DMS53 (cell line): ENCODE results near the gene NEK8.
"Not testable (repeated sequence)": the region's sequence is repeated elsewhere in the genome, so short reads cannot be mapped to it uniquely, and the experiment has no call there.

Experiments used
- DNase-seq: peaks from one replicate; lab custom pipeline; 2025; lab: John Stamatoyannopoulos, UW

The NEK8 gene

GRCh38 chr17:28763804-28764266, 35.2 kb downstream of the NEK8 start:
- peak; percentile 80 for DNase-seq

- no peak for DNase-seq
Observed at GRCh38 chr17:28765038-28765437, 36.5 kb downstream of the NEK8 start.

GRCh38 chr17:28773736-28774135, 45.1 kb downstream of the NEK8 start:
- DNase-seq, result no peak

- no peak for DNase-seq
Observed at GRCh38 chr17:28774206-28774605, 45.6 kb downstream of the NEK8 start.

GRCh38 chr17:28777178-28777577, 48.6 kb downstream of the NEK8 start:
- DNase-seq, result no peak

GRCh38 chr17:28779601-28780000, 51.0 kb downstream of the NEK8 start:
- not testable (repeated sequence) for DNase-seq

GRCh38 chr17:28783161-28783560, 54.6 kb downstream of the NEK8 start:
- DNase-seq, result no peak

GRCh38 chr17:28788100-28788499, 59.5 kb downstream of the NEK8 start:
- no peak for DNase-seq
